Choroid plexus epithelial cell (primary cell): ENCODE measurements around the gene DNAI1.
"Not testable (repeated sequence)": the region's sequence is repeated elsewhere in the genome, so short reads cannot be mapped to it uniquely, and the experiment has no call there.

Experiments used
- DNase-seq: peaks from one replicate; pipeline ENCODE4 v3.0.0-alpha.2; 2010; ENCODE audit warnings: low read depth
- H3K4me3 ChIP-seq: 2 replicates; pipeline ENCODE4 v1.5.1; 2011; ENCODE audit warnings: low read depth, mild to moderate bottlenecking, control low read depth, low read length, moderate library complexity
- CTCF ChIP-seq: conservative IDR thresholded peaks from 2 replicates; pipeline ENCODE4 v1.5.1; 2011; ENCODE audit warnings: low read depth, mild to moderate bottlenecking, control low read depth, inconsistent platforms, low read length, moderate library complexity

The DNAI1 gene

GRCh38 chr9:34475097-34475496 is 16.5 kb downstream of the DNAI1 start:
- H3K4me3 ChIP-seq, result no peak overlapping the region
- DNase-seq, result no peak
- no peak for TF ChIP-seq CTCF

- no peak for DNase-seq
- H3K4me3 ChIP-seq, result no peak overlapping the region
- no peak for TF ChIP-seq CTCF
Measured at GRCh38 chr9:34477541-34477940, 18.9 kb downstream of the DNAI1 start.

- no peak for TF ChIP-seq CTCF
- H3K4me3 ChIP-seq, result no peak overlapping the region
- no peak for DNase-seq
Measured at GRCh38 chr9:34479431-34479866, 20.8 kb downstream of the DNAI1 start.

GRCh38 chr9:34481620-34482019 is 23.0 kb downstream of the DNAI1 start:
- not testable (repeated sequence) for H3K4me3 ChIP-seq, DNase-seq

- H3K4me3 ChIP-seq, DNase-seq: not testable (repeated sequence)
Measured at GRCh38 chr9:34482746-34483145, 24.1 kb downstream of the DNAI1 start.

- TF ChIP-seq CTCF, result no peak
Measured at GRCh38 chr9:34484678-34485077, 26.1 kb downstream of the DNAI1 start.

GRCh38 chr9:34485822-34486221 is 27.2 kb downstream of the DNAI1 start:
- DNase-seq, result no peak
- no peak overlapping the region for H3K4me3 ChIP-seq
- no peak for TF ChIP-seq CTCF

More at GRCh38 chr9:34484678-34485077, 26.1 kb downstream of the DNAI1 start:
- DNase-seq, result no peak
- H3K4me3 ChIP-seq, result no peak overlapping the region

- no peak overlapping the region for H3K4me3 ChIP-seq
- TF ChIP-seq CTCF, result no peak
- DNase-seq, result no peak
Measured at GRCh38 chr9:34486572-34486971, 28.0 kb downstream of the DNAI1 start.
